Epithelial cell of proximal tubule (primary cell): Measurements from ENCODE around the gene ZNF629. TPM values are rescaled to one million over a fixed set of nuclear protein-coding genes. Genes with fewer than 3 reads are reported as not detected.

Experiments used
- DNase-seq: peaks from one replicate; pipeline ENCODE4 v3.0.0-alpha.2; 2011; ENCODE audit warnings: low read depth
- H3K4me3 ChIP-seq: 2 replicates; pipeline ENCODE4 v1.5.1; 2011; ENCODE audit warnings: low read depth, mild to moderate bottlenecking, low read length
- total RNA-seq: library from RNA; depleted of rRNA; stranded (reverse); fragments of >200 nt; gene quantifications from 2 replicates; pipeline ENCODE4 v1.2.3, GENCODE V29; 2015
- TF ChIP-seq, protein P1 (sequence below): conservative IDR thresholded peaks from 2 replicates; pipeline ENCODE4 v1.5.1; 2012; ENCODE audit warnings: low read depth, mild to moderate bottlenecking, low read length

The ZNF629 gene
- total RNA-seq, 1 donor from 2014 or later, result 14.0 TPM

GRCh38 chr16:30797670-30798309 lies 10.8 kb upstream of the ZNF629 start:
- TF ChIP-seq, protein P1, sequence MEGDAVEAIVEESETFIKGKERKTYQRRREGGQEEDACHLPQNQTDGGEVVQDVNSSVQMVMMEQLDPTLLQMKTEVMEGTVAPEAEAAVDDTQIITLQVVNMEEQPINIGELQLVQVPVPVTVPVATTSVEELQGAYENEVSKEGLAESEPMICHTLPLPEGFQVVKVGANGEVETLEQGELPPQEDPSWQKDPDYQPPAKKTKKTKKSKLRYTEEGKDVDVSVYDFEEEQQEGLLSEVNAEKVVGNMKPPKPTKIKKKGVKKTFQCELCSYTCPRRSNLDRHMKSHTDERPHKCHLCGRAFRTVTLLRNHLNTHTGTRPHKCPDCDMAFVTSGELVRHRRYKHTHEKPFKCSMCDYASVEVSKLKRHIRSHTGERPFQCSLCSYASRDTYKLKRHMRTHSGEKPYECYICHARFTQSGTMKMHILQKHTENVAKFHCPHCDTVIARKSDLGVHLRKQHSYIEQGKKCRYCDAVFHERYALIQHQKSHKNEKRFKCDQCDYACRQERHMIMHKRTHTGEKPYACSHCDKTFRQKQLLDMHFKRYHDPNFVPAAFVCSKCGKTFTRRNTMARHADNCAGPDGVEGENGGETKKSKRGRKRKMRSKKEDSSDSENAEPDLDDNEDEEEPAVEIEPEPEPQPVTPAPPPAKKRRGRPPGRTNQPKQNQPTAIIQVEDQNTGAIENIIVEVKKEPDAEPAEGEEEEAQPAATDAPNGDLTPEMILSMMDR, result no peak
- no peak for DNase-seq
- no peak overlapping the region for H3K4me3 ChIP-seq

DNA sequence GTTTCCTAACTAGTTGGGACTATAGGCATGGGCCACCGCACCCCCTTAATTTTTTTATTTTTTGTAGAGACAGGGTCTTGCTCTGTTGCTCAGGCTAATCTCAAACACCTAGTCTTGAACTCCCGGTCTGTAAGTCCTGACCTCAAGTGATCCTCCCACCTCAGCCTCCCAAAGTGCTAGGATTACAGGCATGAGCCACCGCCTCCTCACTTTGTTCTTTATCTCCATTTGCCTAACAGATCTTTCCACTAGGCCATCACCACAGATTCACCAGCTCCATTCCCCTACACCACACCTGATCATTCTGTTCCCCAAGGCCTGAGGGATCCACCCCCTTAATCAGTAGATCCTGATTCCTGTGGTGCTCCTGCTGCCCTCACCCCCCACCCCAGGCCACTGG lies 7.6 kb upstream of the ZNF629 start:
- DNase-seq, result no peak
- TF ChIP-seq, protein P1, result no peak
- H3K4me3 ChIP-seq, result no peak overlapping the region

DNA sequence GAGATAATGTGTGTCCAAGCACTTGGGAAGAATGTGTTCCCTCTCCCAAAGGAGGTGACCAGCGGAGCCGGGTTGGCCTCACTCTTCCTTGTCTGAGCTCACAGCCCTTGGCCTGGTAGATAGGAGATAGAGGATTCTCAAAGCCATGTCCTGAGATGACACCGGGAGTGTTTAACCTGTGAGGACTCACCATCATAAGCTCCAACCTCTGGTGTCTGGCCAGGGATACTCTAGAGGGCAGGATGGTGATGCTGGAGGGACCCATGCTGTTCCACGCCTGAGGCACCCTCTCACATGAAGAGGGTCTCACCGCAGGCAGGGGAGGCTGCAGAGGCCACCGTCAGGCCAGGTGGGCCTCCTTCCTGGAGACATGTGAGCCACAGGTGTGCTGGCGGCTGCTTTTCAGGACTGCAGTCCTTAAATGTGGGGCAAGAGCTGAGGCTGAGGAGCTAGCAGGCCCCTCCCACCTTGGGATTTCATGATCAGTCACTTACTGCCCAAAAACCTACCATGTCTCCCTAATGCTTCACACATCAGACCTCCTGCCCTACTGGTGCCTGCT lies 6.6 kb upstream of the ZNF629 start:
- H3K4me3 ChIP-seq, result no peak overlapping the region

GRCh38 chr16:30787613-30788378 lies 791 bp upstream of the ZNF629 start:
- no peak for DNase-seq
- TF ChIP-seq, protein P1, result no peak
- H3K4me3 ChIP-seq, result peak overlapping the region; percentile 79

More for the DNA sequence above, 6.6 kb upstream of the ZNF629 start:
- TF ChIP-seq, protein P1, result no peak
- no peak for DNase-seq

GRCh38 chr16:30786115-30786935 lies 680 bp downstream of the ZNF629 start:
- H3K4me3 ChIP-seq, result peak overlapping the region; percentile 79
- DNase-seq, result no peak
- TF ChIP-seq, protein P1, result no peak

DNA sequence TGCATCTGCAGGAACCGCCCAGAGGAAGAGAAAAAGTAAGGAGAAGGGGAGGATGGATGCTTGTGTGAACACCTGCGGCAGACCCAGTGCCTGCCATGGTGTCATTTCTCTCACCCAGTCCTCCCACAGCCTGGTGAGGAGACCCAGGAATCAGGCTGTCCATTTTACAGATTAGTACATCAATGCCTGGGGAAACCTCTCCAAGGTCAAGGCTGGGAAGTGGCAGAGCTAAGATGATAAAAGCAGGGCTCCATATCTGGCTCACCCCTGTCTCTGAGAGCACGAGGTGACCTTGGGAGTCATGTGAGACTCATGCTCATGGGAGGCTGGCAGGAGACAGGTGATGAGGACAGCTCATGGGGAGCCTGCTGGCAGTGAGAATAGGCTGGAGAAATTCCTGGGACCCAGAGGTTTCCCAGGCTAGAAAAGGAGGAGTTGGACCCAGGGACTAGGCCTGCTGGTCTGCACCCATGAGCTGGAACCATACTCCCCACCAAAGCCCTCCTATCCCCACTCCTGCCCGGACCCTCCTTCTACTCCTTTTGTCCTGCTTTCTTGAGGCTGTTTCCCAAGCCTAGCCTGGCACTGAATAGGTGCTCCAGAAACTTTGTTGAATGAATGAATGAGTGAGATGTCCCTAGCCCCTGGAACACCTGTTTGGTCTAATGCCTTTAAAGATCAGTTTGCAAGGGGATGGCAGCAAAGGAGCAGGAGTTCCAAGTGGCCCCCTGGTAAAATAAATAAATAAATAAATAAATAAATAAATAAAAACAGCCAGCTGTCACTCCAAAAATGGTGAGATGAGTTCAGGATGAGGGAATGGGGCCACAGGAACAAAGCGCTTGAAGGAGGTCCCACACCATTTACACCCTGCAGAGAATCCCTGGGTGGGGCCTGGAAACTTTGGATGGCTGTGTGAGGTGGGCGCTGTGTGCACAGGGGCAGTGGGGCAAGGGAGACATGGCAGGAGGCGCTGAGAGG lies 1.6 kb downstream of the ZNF629 start:
- no peak for DNase-seq
- H3K4me3 ChIP-seq, result peak overlapping the region; percentile 79
- TF ChIP-seq, protein P1, result no peak
